ENCODE data around the gene LGALS13.

Gene LGALS13

GRCh38 chr19:39590265-39590664 lies 12.1 kb upstream of the LGALS13 start:
- no peak for TF ChIP-seq CTCF (IDR thresholded peaks at IDR 0.05; ENCODE audit: insufficient read depth, low read depth, low read length, missing control alignments)
- peak; percentile 21 for DNase-seq (ENCODE audit: low read depth)
- H3K4me3 ChIP-seq (ENCODE audit: low read length) = no peak overlapping the region

DNA sequence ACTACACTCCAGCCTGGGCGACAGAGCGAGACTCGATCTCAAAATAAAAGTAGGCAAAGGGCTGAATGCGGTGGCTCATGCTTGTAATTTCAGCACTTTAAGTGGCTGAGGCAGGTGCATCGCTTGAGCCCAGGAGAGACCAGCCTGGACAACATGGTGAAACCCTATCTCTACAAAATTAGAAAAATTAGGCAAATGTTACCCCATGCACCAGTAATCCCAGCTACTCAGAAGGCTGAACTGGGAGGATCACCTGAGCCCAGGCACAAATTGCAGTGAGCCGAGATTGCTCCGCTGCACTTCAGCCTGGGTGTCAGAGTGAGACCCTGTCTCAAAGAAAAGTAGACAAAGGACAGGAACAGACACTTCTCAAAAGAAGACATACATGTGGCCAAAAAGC lies 9.9 kb upstream of the LGALS13 start:
- TF ChIP-seq CTCF (IDR thresholded peaks at IDR 0.05; ENCODE audit: insufficient read depth, low read depth, low read length, missing control alignments) = no peak
- H3K4me3 ChIP-seq (ENCODE audit: low read length) = no peak overlapping the region
- no peak for DNase-seq (ENCODE audit: low read depth)

- DNase-seq (ENCODE audit: low read depth) = peak; percentile 30
- no peak for TF ChIP-seq CTCF (IDR thresholded peaks at IDR 0.05; ENCODE audit: insufficient read depth, low read depth, low read length, missing control alignments)
Measured at GRCh38 chr19:39595950-39596349, 6.4 kb upstream of the LGALS13 start.

GRCh38 chr19:39596911-39597310 lies 5.4 kb upstream of the LGALS13 start:
- no peak for TF ChIP-seq CTCF (IDR thresholded peaks at IDR 0.05; ENCODE audit: insufficient read depth, low read depth, low read length, missing control alignments)
- DNase-seq (ENCODE audit: low read depth) = no peak

More at GRCh38 chr19:39595950-39596349, 6.4 kb upstream of the LGALS13 start:
- no peak overlapping the region for H3K4me3 ChIP-seq (ENCODE audit: low read length)

GRCh38 chr19:39599116-39599515 lies 3.2 kb upstream of the LGALS13 start:
- no peak overlapping the region for H3K4me3 ChIP-seq (ENCODE audit: low read length)
- DNase-seq (ENCODE audit: low read depth) = peak; percentile 48
- TF ChIP-seq CTCF (IDR thresholded peaks at IDR 0.05; ENCODE audit: insufficient read depth, low read depth, low read length, missing control alignments) = no peak

More at GRCh38 chr19:39596911-39597310, 5.4 kb upstream of the LGALS13 start:
- H3K4me3 ChIP-seq (ENCODE audit: low read length) = no peak overlapping the region

DNA sequence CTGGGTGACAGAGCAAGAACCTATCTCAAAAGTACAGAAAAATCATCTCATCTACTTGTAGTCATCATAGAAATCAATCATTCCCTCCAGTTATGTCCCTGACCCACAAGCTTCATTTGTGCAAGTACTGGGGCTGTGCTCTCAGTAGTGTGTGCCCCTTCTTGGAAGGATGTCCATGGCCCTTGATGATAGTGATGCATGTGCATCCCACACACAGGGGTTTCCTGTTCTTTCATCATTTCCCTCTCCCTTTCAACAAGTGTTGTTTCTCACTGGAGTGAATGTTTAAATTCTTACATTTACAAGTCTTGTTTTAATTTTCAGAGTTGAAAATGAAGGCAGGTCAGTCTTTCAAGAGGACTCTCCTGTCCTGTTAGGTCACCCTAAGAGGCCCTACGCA lies 1.5 kb downstream of the LGALS13 start:
- no peak for DNase-seq (ENCODE audit: low read depth)
- H3K4me3 ChIP-seq (ENCODE audit: low read length) = no peak overlapping the region
- no peak for TF ChIP-seq CTCF (IDR thresholded peaks at IDR 0.05; ENCODE audit: insufficient read depth, low read depth, low read length, missing control alignments)

DNA sequence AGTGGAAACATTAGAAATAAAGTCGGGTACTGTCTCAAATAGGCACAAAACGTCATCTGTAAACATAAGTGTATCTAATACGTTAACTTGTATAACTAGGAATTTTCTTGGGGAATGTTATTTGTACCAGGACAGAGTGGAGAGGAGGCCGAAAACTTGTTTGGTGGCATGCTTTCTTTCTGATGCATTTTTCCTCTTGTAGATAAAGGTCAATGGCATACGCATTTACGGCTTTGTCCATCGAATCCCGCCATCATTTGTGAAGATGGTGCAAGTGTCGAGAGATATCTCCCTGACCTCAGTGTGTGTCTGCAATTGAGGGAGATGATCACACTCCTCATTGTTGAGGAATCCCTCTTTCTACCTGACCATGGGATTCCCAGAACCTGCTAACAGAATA lies 4.7 kb downstream of the LGALS13 start:
- TF ChIP-seq CTCF (IDR thresholded peaks at IDR 0.05; ENCODE audit: insufficient read depth, low read depth, low read length, missing control alignments) = no peak
- no peak overlapping the region for H3K4me3 ChIP-seq (ENCODE audit: low read length)
- no peak for DNase-seq (ENCODE audit: low read depth)

Data from epithelial cell of esophagus (primary cell).